NT2/D1 (cell line): ENCODE measurements around the gene CD59.

ENCODE experiments used
- SUZ12 ChIP-seq: IDR thresholded peaks from 2 replicates; pipeline ENCODE4 v1.6.1; 2011; ENCODE audit not compliant: insufficient read length, insufficient read depth; ENCODE audit errors: extremely low read depth
- YY1 ChIP-seq: IDR thresholded peaks from 2 replicates; pipeline ENCODE4 v1.6.1; 2011; ENCODE audit not compliant: insufficient read length, insufficient read depth
- ZNF274 ChIP-seq: IDR thresholded peaks from 2 replicates; pipeline ENCODE4 v1.6.1; 2011; ENCODE audit warnings: mild to moderate bottlenecking, low read depth, low read length

GRCh38 chr11:33723238-33723881 lies 12.9 kb downstream of the CD59 start:
- no peak for TF ChIP-seq YY1
- TF ChIP-seq ZNF274 = no peak
- no peak for TF ChIP-seq SUZ12
